ENCODE results near the gene COMMD1.

DNA sequence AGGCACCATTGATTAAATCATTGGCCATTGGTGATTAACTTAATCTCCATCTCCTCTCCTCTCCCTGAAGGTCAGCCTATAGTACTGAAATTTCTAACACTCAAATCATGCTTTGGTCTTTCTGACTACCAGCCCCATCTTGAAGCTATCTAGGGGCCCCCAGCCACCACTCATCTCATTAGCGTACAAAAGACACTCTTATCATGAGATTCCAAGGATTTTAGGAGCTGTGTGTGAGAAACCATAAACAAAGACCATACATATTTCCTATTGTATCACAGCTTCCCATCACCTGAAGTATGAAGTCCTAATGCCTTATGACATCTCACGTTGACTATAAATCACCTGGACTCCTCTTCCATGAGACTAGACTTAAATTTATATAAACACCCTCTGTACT lies 196.4 kb downstream of the COMMD1 start:
- no peak for TF ChIP-seq EZH2 (IDR thresholded peaks at IDR 0.05; ENCODE audit: low read length)
- TF ChIP-seq, protein P1, sequence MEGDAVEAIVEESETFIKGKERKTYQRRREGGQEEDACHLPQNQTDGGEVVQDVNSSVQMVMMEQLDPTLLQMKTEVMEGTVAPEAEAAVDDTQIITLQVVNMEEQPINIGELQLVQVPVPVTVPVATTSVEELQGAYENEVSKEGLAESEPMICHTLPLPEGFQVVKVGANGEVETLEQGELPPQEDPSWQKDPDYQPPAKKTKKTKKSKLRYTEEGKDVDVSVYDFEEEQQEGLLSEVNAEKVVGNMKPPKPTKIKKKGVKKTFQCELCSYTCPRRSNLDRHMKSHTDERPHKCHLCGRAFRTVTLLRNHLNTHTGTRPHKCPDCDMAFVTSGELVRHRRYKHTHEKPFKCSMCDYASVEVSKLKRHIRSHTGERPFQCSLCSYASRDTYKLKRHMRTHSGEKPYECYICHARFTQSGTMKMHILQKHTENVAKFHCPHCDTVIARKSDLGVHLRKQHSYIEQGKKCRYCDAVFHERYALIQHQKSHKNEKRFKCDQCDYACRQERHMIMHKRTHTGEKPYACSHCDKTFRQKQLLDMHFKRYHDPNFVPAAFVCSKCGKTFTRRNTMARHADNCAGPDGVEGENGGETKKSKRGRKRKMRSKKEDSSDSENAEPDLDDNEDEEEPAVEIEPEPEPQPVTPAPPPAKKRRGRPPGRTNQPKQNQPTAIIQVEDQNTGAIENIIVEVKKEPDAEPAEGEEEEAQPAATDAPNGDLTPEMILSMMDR (optimal IDR thresholded peaks at IDR 0.05 in 1 of 3, IDR thresholded peaks at IDR 0.05 in 1 of 3, conservative IDR thresholded peaks at IDR 0.05 in 1 of 3; ENCODE audit: extremely low read depth in 1 of 3, insufficient read depth in 2 of 3, low read length in 3 of 3) = no peak
